C4-2B (cell line): ENCODE measurements around the gene CELSR3.

ENCODE experiments used
- CTCF ChIP-seq: fragments of 450-650 bp; conservative IDR thresholded peaks from 2 replicates; pipeline ENCODE4 v1.5.1; 2017; ENCODE audit warnings: mild to moderate bottlenecking
- ZFX ChIP-seq: fragments of 450-650 bp; IDR thresholded peaks from 2 replicates; pipeline ENCODE4 v1.6.1; 2017

DNA sequence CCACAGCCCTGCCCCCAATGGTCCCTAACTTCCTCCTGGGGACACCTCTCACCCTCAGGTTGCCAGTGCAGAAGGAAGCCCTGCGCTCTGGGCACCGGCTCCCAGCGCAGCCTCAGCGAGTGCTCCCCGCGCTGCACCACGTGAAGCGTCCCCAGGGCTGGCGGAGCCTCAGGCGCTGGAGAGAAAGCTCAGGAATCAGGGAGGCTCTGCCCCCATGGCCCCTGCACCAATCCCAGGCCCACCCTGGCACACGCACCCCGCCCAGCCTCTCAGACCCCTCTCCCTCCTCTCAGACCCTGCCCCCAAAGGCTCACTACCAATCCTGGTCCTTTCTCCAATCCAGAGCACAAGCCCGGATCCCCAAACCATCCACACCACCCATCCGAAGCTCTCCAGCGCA is 74.5 kb downstream of the CELSR3 start:
- TF ChIP-seq CTCF (no peak), ZFX (no peak)
